Neutrophil (primary cell): ENCODE measurements around the gene C11orf21.

Source experiments
- H3K27ac ChIP-seq: fragments of 200-600 bp; sonication (generic); 2 replicates; pipeline ENCODE4 v1.5.1; 2016; ENCODE audit warnings: mild to moderate bottlenecking, moderate library complexity
- H3K27me3 ChIP-seq: fragments of 200-600 bp; sonication (generic); 2 replicates; pipeline ENCODE4 v1.6.0; 2016; ENCODE audit warnings: mild to moderate bottlenecking
- H3K36me3 ChIP-seq: fragments of 200-600 bp; sonication (generic); 2 replicates; pipeline ENCODE4 v1.5.1; 2017
- H3K4me1 ChIP-seq, 2 experiments: fragments of 200-600 bp in 1 of 2; sonication (generic) in 1 of 2; 1 replicate in 1 of 2; 2 replicates in 1 of 2; pipeline versions ENCODE4 v1.5.1 to v1.6.1; 2013 to 2016; ENCODE audit warnings: low read depth in 1 of 2, low read length in 1 of 2, mild to moderate bottlenecking in 1 of 2, moderate library complexity in 1 of 2; ENCODE audit not compliant: control insufficient read depth in 1 of 2, insufficient read depth in 1 of 2
- H3K4me3 ChIP-seq, 2 experiments: fragments of 200-600 bp in 1 of 2; sonication (generic) in 1 of 2; 1 replicate in 1 of 2; 2 replicates in 1 of 2; pipeline ENCODE4 v1.5.1; 2013 to 2016; ENCODE audit warnings: low read depth in 1 of 2, low read length in 1 of 2, mild to moderate bottlenecking in 1 of 2, moderate library complexity in 1 of 2
- H3K9me3 ChIP-seq: fragments of 200-600 bp; sonication (generic); 2 replicates; pipeline ENCODE4 v1.5.1; 2016
- CTCF ChIP-seq: fragments of 200-600 bp; sonication (generic); IDR thresholded peaks from 2 replicates; pipeline ENCODE4 v1.5.1; 2016; ENCODE audit warnings: antibody characterized with exemption

The C11orf21 gene

GRCh38 chr11:2277008-2277346 lies 24.7 kb downstream of the C11orf21 start:
- Histone ChIP-seq H3K27me3 (peaks cover 44% of the 10 kb centered on the region), H3K4me3 (no peak overlapping the region), H3K36me3 (no peaks in the 10 kb centered on the region), H3K27ac (no peak overlapping the region), H3K4me1 (no peaks in the 10 kb centered on the region), H3K9me3 (peaks cover 4% of the 10 kb centered on the region)
- TF ChIP-seq CTCF, result no peak

- no peaks in the 10 kb centered on the region for H3K36me3 ChIP-seq
- H3K4me3 ChIP-seq, result no peak overlapping the region
- peaks cover 0 to 2% of the 10 kb centered on the region in 2 experiments for H3K4me1 ChIP-seq
- H3K9me3 ChIP-seq, result peaks cover 4% of the 10 kb centered on the region
- H3K27me3 ChIP-seq, result peaks cover 44% of the 10 kb centered on the region
- no peak overlapping the region for H3K27ac ChIP-seq
- no peak for TF ChIP-seq CTCF
Observed at GRCh38 chr11:2276280-2277007, 25.3 kb downstream of the C11orf21 start.

- Histone ChIP-seq H3K27ac (no peak overlapping the region), H3K27me3 (peaks cover 52% of the 10 kb centered on the region), H3K9me3 (peaks cover 4% of the 10 kb centered on the region), H3K4me3 (no peak overlapping the region), H3K4me1 (peaks cover 5 to 10% of the 10 kb centered on the region in 2 experiments), H3K36me3 (no peaks in the 10 kb centered on the region)
- TF ChIP-seq CTCF, result no peak
Observed at GRCh38 chr11:2275334-2276279, 26.1 kb downstream of the C11orf21 start.

GRCh38 chr11:2273771-2274170 lies 27.9 kb downstream of the C11orf21 start:
- no peak for TF ChIP-seq CTCF
- Histone ChIP-seq H3K27ac (no peak overlapping the region), H3K4me3 (no peak overlapping the region), H3K27me3 (peaks cover 56% of the 10 kb centered on the region), H3K36me3 (no peaks in the 10 kb centered on the region), H3K4me1 (peaks cover 12 to 23% of the 10 kb centered on the region in 2 experiments), H3K9me3 (no peaks in the 10 kb centered on the region)

- no peak for TF ChIP-seq CTCF
Observed at GRCh38 chr11:2273311-2273710, 28.4 kb downstream of the C11orf21 start.

More at GRCh38 chr11:2273311-2273710, 28.4 kb downstream of the C11orf21 start:
- peaks cover 16 to 28% of the 10 kb centered on the region in 2 experiments for H3K4me1 ChIP-seq
- H3K4me3 ChIP-seq, result no peak overlapping the region
- H3K36me3 ChIP-seq, result no peaks in the 10 kb centered on the region
- peaks cover 55% of the 10 kb centered on the region for H3K27me3 ChIP-seq
- H3K27ac ChIP-seq, result no peak overlapping the region
- no peaks in the 10 kb centered on the region for H3K9me3 ChIP-seq
